CD14-positive monocyte (primary cell): ENCODE results near the gene ZNF212. TPM values are rescaled to one million over a fixed set of nuclear protein-coding genes. Genes with fewer than 3 reads are reported as not detected.
A peak's percentile ranks its signal among the peaks of the same experiment; 100 is the strongest.

Experiments
- DNase-seq, 3 donors: peaks; one replicate each; pipeline ENCODE4 v3.0.0-alpha.2; 2011 to 2022
- H2AFZ ChIP-seq: 2 replicates; pipeline ENCODE4 v1.6.0; 2012; ENCODE audit warnings: mild to moderate bottlenecking, low read depth, low read length, inconsistent platforms; ENCODE audit not compliant: insufficient read depth, poor library complexity, severe bottlenecking
- H3K27ac ChIP-seq, 2 donors: 1 replicate in 1 of 2; 2 replicates in 1 of 2; pipeline ENCODE4 v1.5.1; 2012 to 2013; ENCODE audit warnings: low read length in 2 of 2, control low read depth in 1 of 2, inconsistent platforms in 1 of 2, low read depth in 1 of 2, mild to moderate bottlenecking in 1 of 2
- H3K27me3 ChIP-seq, 2 donors: one replicate each; pipeline versions ENCODE4 v1.6.0 to v1.6.1; 2011 to 2013; ENCODE audit warnings: low read length in 2 of 2; ENCODE audit not compliant: control insufficient read depth in 2 of 2, insufficient read depth in 2 of 2
- H3K36me3 ChIP-seq, 2 donors: replicated peaks in 1 of 2; 1 replicate in 1 of 2; 2 replicates in 1 of 2; pipeline versions ENCODE4 v1.5.1 to v1.6.1; 2012 to 2013; ENCODE audit warnings: low read length in 2 of 2, control low read depth in 1 of 2, inconsistent platforms in 1 of 2, mild to moderate bottlenecking in 1 of 2; ENCODE audit not compliant: insufficient read depth in 2 of 2, control insufficient read depth in 1 of 2
- H3K4me1 ChIP-seq, 2 donors: 1 replicate in 1 of 2; 2 replicates in 1 of 2; pipeline versions ENCODE4 v1.5.1 to v1.6.1; 2012 to 2013; ENCODE audit warnings: low read length in 2 of 2, control low read depth in 1 of 2, inconsistent platforms in 1 of 2, mild to moderate bottlenecking in 1 of 2, moderate library complexity in 1 of 2; ENCODE audit not compliant: insufficient read depth in 2 of 2, control insufficient read depth in 1 of 2
- H3K4me2 ChIP-seq: replicated peaks from 2 replicates; pipeline ENCODE3; 2012; ENCODE audit warnings: low read length, moderate library complexity, mild to moderate bottlenecking; ENCODE audit not compliant: poor library complexity, severe bottlenecking; ENCODE audit errors: extremely low read depth
- H3K4me3 ChIP-seq, 3 experiments: fragments of 200-600 bp in 1 of 3; sonication (generic) in 1 of 3; replicated peaks in 1 of 3; 1 replicate in 2 of 3; 2 replicates in 1 of 3; pipeline ENCODE4 v1.5.1; 2011 to 2013; ENCODE audit warnings: low read length in 3 of 3, mild to moderate bottlenecking in 3 of 3, control low read depth in 2 of 3, low read depth in 2 of 3, inconsistent platforms in 1 of 3, moderate library complexity in 1 of 3
- H3K79me2 ChIP-seq: 2 replicates; pipeline ENCODE4 v1.6.0; 2012; ENCODE audit warnings: mild to moderate bottlenecking, control low read depth, inconsistent platforms, low read length, moderate library complexity; ENCODE audit not compliant: insufficient read depth
- H3K9ac ChIP-seq: 2 replicates; pipeline ENCODE4 v1.6.0; 2017; ENCODE audit warnings: low read length, mild to moderate bottlenecking; ENCODE audit not compliant: insufficient read depth, poor library complexity, severe bottlenecking
- H3K9me3 ChIP-seq, 2 donors: replicated peaks in 1 of 2; 1 replicate in 1 of 2; 2 replicates in 1 of 2; pipeline versions ENCODE4 v1.5.1 to v1.6.1; 2012 to 2013; ENCODE audit warnings: low read length in 2 of 2, control low read depth in 1 of 2; ENCODE audit not compliant: control insufficient read depth in 1 of 2, insufficient read depth in 1 of 2
- H4K20me1 ChIP-seq: 2 replicates; pipeline ENCODE4 v1.6.0; 2012; ENCODE audit warnings: mild to moderate bottlenecking, low read length, control low read depth, moderate library complexity; ENCODE audit not compliant: insufficient read depth
- H3K27ac Mint-ChIP-seq, 7 donors: one replicate each; pipeline ENCODE4 v1.8.0; 2020; ENCODE audit warnings: mild to moderate bottlenecking in 7 of 7, mixed read lengths in 7 of 7, moderate library complexity in 6 of 7, inconsistent platforms in 2 of 7
- H3K27me3 Mint-ChIP-seq, 3 donors: one replicate each; pipeline ENCODE4 v1.8.0; 2021 to 2022; ENCODE audit warnings: low read depth in 3 of 3, mild to moderate bottlenecking in 3 of 3, mixed read lengths in 3 of 3, moderate library complexity in 3 of 3, inconsistent platforms in 1 of 3
- H3K36me3 Mint-ChIP-seq, 2 donors: one replicate each; pipeline ENCODE4 v1.8.0; 2020; ENCODE audit warnings: mixed read lengths in 2 of 2, inconsistent platforms in 1 of 2, mild to moderate bottlenecking in 1 of 2
- H3K4me1 Mint-ChIP-seq: one replicate; pipeline ENCODE4 v1.8.0; 2020; ENCODE audit warnings: mild to moderate bottlenecking, mixed read lengths
- H3K4me3 Mint-ChIP-seq, 2 donors: one replicate each; pipeline ENCODE4 v1.8.0; 2020; ENCODE audit warnings: mild to moderate bottlenecking in 2 of 2, mixed read lengths in 2 of 2, moderate library complexity in 1 of 2
- H3K9me3 Mint-ChIP-seq, 7 donors: one replicate each; pipeline ENCODE4 v1.8.0; 2020 to 2022; ENCODE audit warnings: mixed read lengths in 7 of 7, mild to moderate bottlenecking in 6 of 7, moderate library complexity in 6 of 7, inconsistent platforms in 2 of 7
- WGBS: methylation state at CpG from one replicate; pipeline ENCODE4 v1.1.5; 2013; ENCODE audit warnings: missing lambda C conversion rate; ENCODE audit not compliant: insufficient coverage; 5-methylcytosine and 5-hydroxymethylcytosine counted together
- intact Hi-C, 2 donors: fragments of 100-400 bp; cut with micrococcal nuclease; formaldehyde crosslinking; loops; one replicate each; pipeline versions ENCODE4 v1.15.0 to v1.15.1; 2023
- polyA plus RNA-seq, 3 donors: library from polyadenylated mRNA; depleted of rRNA in 1 of 3; unstranded in 2 of 3; stranded (reverse) in 1 of 3; fragments of 300-500 nt in 2 of 3; fragments of >200 nt in 1 of 3; fragmentation: Illumina TruSeq in 2 of 3; gene quantifications; 1 replicate in 2 of 3; 2 replicates in 1 of 3; pipeline ENCODE4 v1.2.3, GENCODE V29; 2012 to 2021
- TF ChIP-seq, protein P1 (sequence below): fragments of 200-600 bp; IDR thresholded peaks from one replicate; pipeline ENCODE4 v1.8.0; 2022; ENCODE audit warnings: antibody characterized with exemption, mild to moderate bottlenecking

Gene ZNF212
- polyA plus RNA-seq, 3 donors, result 1.6 to 5.9 (median 2.3) TPM

- H3K79me2 ChIP-seq, result peaks cover 41% of the 10 kb centered on the region
- no peak overlapping the region for H2AFZ ChIP-seq
- Mint-ChIP-seq H3K9me3 (peaks cover 0 to 2% (median 0%) of the 10 kb centered on the region in 7 donors), H3K27ac (no peak overlapping the region), H3K36me3 (peaks cover 35 to 48% of the 10 kb centered on the region in 2 donors), H3K27me3 (no peaks in the 10 kb centered on the region), H3K4me1 (peaks cover 23% of the 10 kb centered on the region), H3K4me3 (no peak overlapping the region)
- TF ChIP-seq, protein P1, sequence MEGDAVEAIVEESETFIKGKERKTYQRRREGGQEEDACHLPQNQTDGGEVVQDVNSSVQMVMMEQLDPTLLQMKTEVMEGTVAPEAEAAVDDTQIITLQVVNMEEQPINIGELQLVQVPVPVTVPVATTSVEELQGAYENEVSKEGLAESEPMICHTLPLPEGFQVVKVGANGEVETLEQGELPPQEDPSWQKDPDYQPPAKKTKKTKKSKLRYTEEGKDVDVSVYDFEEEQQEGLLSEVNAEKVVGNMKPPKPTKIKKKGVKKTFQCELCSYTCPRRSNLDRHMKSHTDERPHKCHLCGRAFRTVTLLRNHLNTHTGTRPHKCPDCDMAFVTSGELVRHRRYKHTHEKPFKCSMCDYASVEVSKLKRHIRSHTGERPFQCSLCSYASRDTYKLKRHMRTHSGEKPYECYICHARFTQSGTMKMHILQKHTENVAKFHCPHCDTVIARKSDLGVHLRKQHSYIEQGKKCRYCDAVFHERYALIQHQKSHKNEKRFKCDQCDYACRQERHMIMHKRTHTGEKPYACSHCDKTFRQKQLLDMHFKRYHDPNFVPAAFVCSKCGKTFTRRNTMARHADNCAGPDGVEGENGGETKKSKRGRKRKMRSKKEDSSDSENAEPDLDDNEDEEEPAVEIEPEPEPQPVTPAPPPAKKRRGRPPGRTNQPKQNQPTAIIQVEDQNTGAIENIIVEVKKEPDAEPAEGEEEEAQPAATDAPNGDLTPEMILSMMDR, result no peak
- H3K9me3 ChIP-seq, result no peaks in the 10 kb centered on the region
- intact Hi-C loops, result no loop called here
- 89% methylated on average over 2 of the region's 4 CpGs for WGBS
- no peak overlapping the region for H3K4me3 ChIP-seq
- H3K27ac ChIP-seq, result no peak overlapping the region
- peaks cover 11% of the 10 kb centered on the region for H4K20me1 ChIP-seq
- H3K4me1 ChIP-seq, result peaks cover 17 to 21% of the 10 kb centered on the region in 2 donors
- H3K4me2 ChIP-seq, result no peak overlapping the region
- peak overlapping the region; percentile 78 for H3K9ac ChIP-seq
- no peak for DNase-seq
- peaks cover 36 to 42% of the 10 kb centered on the region in 2 donors for H3K36me3 ChIP-seq
- no peaks in the 10 kb centered on the region for H3K27me3 ChIP-seq
These were observed 41.8 kb upstream of the ZNF212 start for GRCh38 chr7:149197675-149198074.

DNA sequence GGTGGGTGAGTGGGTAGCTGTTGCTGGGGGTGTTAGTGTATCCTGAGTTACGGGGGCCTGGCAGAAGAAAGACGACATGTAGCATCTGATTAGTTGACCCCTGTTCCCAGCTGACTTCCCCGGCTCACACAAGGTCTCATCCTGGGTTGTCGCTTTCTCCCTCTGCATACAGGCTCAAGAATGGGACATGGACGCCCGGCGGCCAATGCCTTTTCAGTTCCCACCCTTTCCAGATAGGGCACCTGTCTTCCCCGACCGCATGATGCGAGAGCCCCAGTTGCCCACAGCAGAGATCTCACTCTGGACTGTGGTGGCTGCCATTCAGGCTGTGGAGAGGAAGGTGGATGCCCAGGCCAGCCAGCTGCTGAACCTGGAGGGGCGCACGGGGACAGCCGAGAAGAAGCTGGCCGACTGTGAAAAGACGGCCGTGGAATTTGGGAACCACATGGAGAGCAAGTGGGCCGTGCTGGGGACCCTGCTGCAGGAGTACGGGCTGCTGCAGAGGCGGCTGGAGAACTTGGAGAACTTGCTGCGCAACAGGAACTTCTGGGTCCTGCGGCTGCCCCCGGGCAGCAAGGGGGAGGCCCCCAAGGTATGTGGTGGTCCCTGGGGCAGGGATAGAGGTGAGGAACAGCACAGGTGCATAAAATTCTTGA lies 41.2 kb upstream of the ZNF212 start:
- H3K27me3 Mint-ChIP-seq, result no peaks in the 10 kb centered on the region
- no peak overlapping the region for H3K27ac ChIP-seq
- H3K27ac Mint-ChIP-seq, result peak overlapping the region in 1 of 7 donors; percentile 68
- no peak for DNase-seq
- peaks cover 42 to 55% of the 10 kb centered on the region in 2 donors for H3K36me3 Mint-ChIP-seq
- H3K4me2 ChIP-seq, result no peak overlapping the region
- H2AFZ ChIP-seq, result no peak overlapping the region
- TF ChIP-seq, protein P1, result no peak
- peaks cover 11% of the 10 kb centered on the region for H4K20me1 ChIP-seq
- H3K4me1 Mint-ChIP-seq, result peaks cover 23% of the 10 kb centered on the region
- no peak overlapping the region for H3K9ac ChIP-seq
- intact Hi-C loops, result no loop called here
- peaks cover 0 to 2% (median 0%) of the 10 kb centered on the region in 7 donors for H3K9me3 Mint-ChIP-seq
- peaks cover 42 to 48% of the 10 kb centered on the region in 2 donors for H3K36me3 ChIP-seq
- peaks cover 42% of the 10 kb centered on the region for H3K79me2 ChIP-seq
- H3K4me1 ChIP-seq, result peaks cover 17 to 21% of the 10 kb centered on the region in 2 donors
- H3K4me3 Mint-ChIP-seq, result no peak overlapping the region
- no peak overlapping the region for H3K4me3 ChIP-seq
- H3K27me3 ChIP-seq, result no peaks in the 10 kb centered on the region
- WGBS, result 92% methylated on average over 19 of the region's 22 CpGs
- no peaks in the 10 kb centered on the region for H3K9me3 ChIP-seq
